HG02642 (cell line): Measurements from ENCODE around the gene CORO7.
"Not testable (repeated sequence)": the region's sequence is repeated elsewhere in the genome, so short reads cannot be mapped to it uniquely, and the experiment has no call there.

Experiments used
- ATAC-seq: cut with Tn5 transposase; IDR thresholded peaks from one replicate; pipeline ENCODE4 v1.9.1; 2021; ENCODE audit warnings: mild to moderate bottlenecking; ENCODE audit not compliant: unreplicated experiment, poor library complexity

The CORO7 gene

GRCh38 chr16:4360538-4361021 lies 55.8 kb downstream of the CORO7 start:
- ATAC-seq = no peak

- no peak for ATAC-seq
Measured at GRCh38 chr16:4359914-4360313, 56.5 kb downstream of the CORO7 start.

- ATAC-seq = no peak
Measured at GRCh38 chr16:4358831-4359561, 57.4 kb downstream of the CORO7 start.

GRCh38 chr16:4358236-4358635 lies 58.2 kb downstream of the CORO7 start:
- ATAC-seq = no peak

GRCh38 chr16:4356820-4357219 lies 59.6 kb downstream of the CORO7 start:
- no peak for ATAC-seq

- no peak for ATAC-seq
Measured at GRCh38 chr16:4354512-4355409, 61.6 kb downstream of the CORO7 start.

GRCh38 chr16:4353675-4354074 lies 62.7 kb downstream of the CORO7 start:
- no peak for ATAC-seq

- no peak for ATAC-seq
Measured at GRCh38 chr16:4352843-4353242, 63.6 kb downstream of the CORO7 start.

GRCh38 chr16:4351880-4352279 lies 64.5 kb downstream of the CORO7 start:
- ATAC-seq = no peak

- ATAC-seq = peak; percentile 92
Measured at GRCh38 chr16:4350787-4351659, 65.4 kb downstream of the CORO7 start, which contains the start of gene PAM16. Gene PAM16 (minus strand): TSS chr16:4351321. CDS start chr16:4351234, 87 bp downstream.

GRCh38 chr16:4350365-4350786 lies 66.0 kb downstream of the CORO7 start:
- no peak for ATAC-seq

GRCh38 chr16:4349332-4349731 lies 67.1 kb downstream of the CORO7 start:
- no peak for ATAC-seq

GRCh38 chr16:4347765-4348509 lies 68.5 kb downstream of the CORO7 start:
- ATAC-seq = no peak

- no peak for ATAC-seq
Measured at GRCh38 chr16:4347010-4347409, 69.4 kb downstream of the CORO7 start.

- ATAC-seq = no peak
Measured at GRCh38 chr16:4345836-4346781, 70.3 kb downstream of the CORO7 start.

GRCh38 chr16:4344983-4345835 lies 71.2 kb downstream of the CORO7 start:
- no peak for ATAC-seq

GRCh38 chr16:4344300-4344982 lies 72.0 kb downstream of the CORO7 start:
- not testable (repeated sequence) for ATAC-seq
